B cell (primary cell): ENCODE results near the gene KLHDC7B.

Source experiments
- CTCF ChIP-seq: fragments of 200-600 bp; IDR thresholded peaks from one replicate; pipeline ENCODE4 v1.8.0; 2022; ENCODE audit warnings: antibody characterized with exemption, mild to moderate bottlenecking
- EZH2 ChIP-seq: IDR thresholded peaks from 2 replicates; pipeline ENCODE4 v1.6.1; 2012; ENCODE audit warnings: borderline replicate concordance, low read depth, mild to moderate bottlenecking, moderate library complexity, low read length; ENCODE audit not compliant: insufficient read depth, poor library complexity, severe bottlenecking

GRCh38 chr22:50516891-50517290, 28.8 kb upstream of the KLHDC7B start:
- no peak for TF ChIP-seq CTCF
- no peak for TF ChIP-seq EZH2
